CD14-positive monocyte (primary cell): ENCODE results near the gene SLF2. TPM values are rescaled to one million over a fixed set of nuclear protein-coding genes. Genes with fewer than 3 reads are reported as not detected.

ENCODE experiments used
- DNase-seq, 3 donors: peaks; one replicate each; pipeline ENCODE4 v3.0.0-alpha.2; 2011 to 2022
- H2AFZ ChIP-seq: 2 replicates; pipeline ENCODE4 v1.6.0; 2012; ENCODE audit warnings: mild to moderate bottlenecking, low read depth, low read length, inconsistent platforms; ENCODE audit not compliant: insufficient read depth, poor library complexity, severe bottlenecking
- H3K27ac ChIP-seq, 2 donors: 1 replicate in 1 of 2; 2 replicates in 1 of 2; pipeline ENCODE4 v1.5.1; 2012 to 2013; ENCODE audit warnings: low read length in 2 of 2, control low read depth in 1 of 2, inconsistent platforms in 1 of 2, low read depth in 1 of 2, mild to moderate bottlenecking in 1 of 2
- H3K27me3 ChIP-seq, 2 donors: one replicate each; pipeline versions ENCODE4 v1.6.0 to v1.6.1; 2011 to 2013; ENCODE audit warnings: low read length in 2 of 2; ENCODE audit not compliant: control insufficient read depth in 2 of 2, insufficient read depth in 2 of 2
- H3K36me3 ChIP-seq, 2 donors: replicated peaks in 1 of 2; 1 replicate in 1 of 2; 2 replicates in 1 of 2; pipeline versions ENCODE4 v1.5.1 to v1.6.1; 2012 to 2013; ENCODE audit warnings: low read length in 2 of 2, control low read depth in 1 of 2, inconsistent platforms in 1 of 2, mild to moderate bottlenecking in 1 of 2; ENCODE audit not compliant: insufficient read depth in 2 of 2, control insufficient read depth in 1 of 2
- H3K4me1 ChIP-seq, 2 donors: 1 replicate in 1 of 2; 2 replicates in 1 of 2; pipeline versions ENCODE4 v1.5.1 to v1.6.1; 2012 to 2013; ENCODE audit warnings: low read length in 2 of 2, control low read depth in 1 of 2, inconsistent platforms in 1 of 2, mild to moderate bottlenecking in 1 of 2, moderate library complexity in 1 of 2; ENCODE audit not compliant: insufficient read depth in 2 of 2, control insufficient read depth in 1 of 2
- H3K4me2 ChIP-seq: replicated peaks from 2 replicates; pipeline ENCODE3; 2012; ENCODE audit warnings: low read length, moderate library complexity, mild to moderate bottlenecking; ENCODE audit not compliant: poor library complexity, severe bottlenecking; ENCODE audit errors: extremely low read depth
- H3K4me3 ChIP-seq, 3 experiments: fragments of 200-600 bp in 1 of 3; sonication (generic) in 1 of 3; replicated peaks in 1 of 3; 1 replicate in 2 of 3; 2 replicates in 1 of 3; pipeline ENCODE4 v1.5.1; 2011 to 2013; ENCODE audit warnings: low read length in 3 of 3, mild to moderate bottlenecking in 3 of 3, control low read depth in 2 of 3, low read depth in 2 of 3, inconsistent platforms in 1 of 3, moderate library complexity in 1 of 3
- H3K79me2 ChIP-seq: 2 replicates; pipeline ENCODE4 v1.6.0; 2012; ENCODE audit warnings: mild to moderate bottlenecking, control low read depth, inconsistent platforms, low read length, moderate library complexity; ENCODE audit not compliant: insufficient read depth
- H3K9ac ChIP-seq: 2 replicates; pipeline ENCODE4 v1.6.0; 2017; ENCODE audit warnings: low read length, mild to moderate bottlenecking; ENCODE audit not compliant: insufficient read depth, poor library complexity, severe bottlenecking
- H3K9me3 ChIP-seq, 2 donors: replicated peaks in 1 of 2; 1 replicate in 1 of 2; 2 replicates in 1 of 2; pipeline versions ENCODE4 v1.5.1 to v1.6.1; 2012 to 2013; ENCODE audit warnings: low read length in 2 of 2, control low read depth in 1 of 2; ENCODE audit not compliant: control insufficient read depth in 1 of 2, insufficient read depth in 1 of 2
- H4K20me1 ChIP-seq: 2 replicates; pipeline ENCODE4 v1.6.0; 2012; ENCODE audit warnings: mild to moderate bottlenecking, low read length, control low read depth, moderate library complexity; ENCODE audit not compliant: insufficient read depth
- H3K27ac Mint-ChIP-seq, 7 donors: one replicate each; pipeline ENCODE4 v1.8.0; 2020; ENCODE audit warnings: mild to moderate bottlenecking in 7 of 7, mixed read lengths in 7 of 7, moderate library complexity in 6 of 7, inconsistent platforms in 2 of 7
- H3K27me3 Mint-ChIP-seq, 3 donors: one replicate each; pipeline ENCODE4 v1.8.0; 2021 to 2022; ENCODE audit warnings: low read depth in 3 of 3, mild to moderate bottlenecking in 3 of 3, mixed read lengths in 3 of 3, moderate library complexity in 3 of 3, inconsistent platforms in 1 of 3
- H3K36me3 Mint-ChIP-seq, 2 donors: one replicate each; pipeline ENCODE4 v1.8.0; 2020; ENCODE audit warnings: mixed read lengths in 2 of 2, inconsistent platforms in 1 of 2, mild to moderate bottlenecking in 1 of 2
- H3K4me1 Mint-ChIP-seq: one replicate; pipeline ENCODE4 v1.8.0; 2020; ENCODE audit warnings: mild to moderate bottlenecking, mixed read lengths
- H3K4me3 Mint-ChIP-seq, 2 donors: one replicate each; pipeline ENCODE4 v1.8.0; 2020; ENCODE audit warnings: mild to moderate bottlenecking in 2 of 2, mixed read lengths in 2 of 2, moderate library complexity in 1 of 2
- H3K9me3 Mint-ChIP-seq, 7 donors: one replicate each; pipeline ENCODE4 v1.8.0; 2020 to 2022; ENCODE audit warnings: mixed read lengths in 7 of 7, mild to moderate bottlenecking in 6 of 7, moderate library complexity in 6 of 7, inconsistent platforms in 2 of 7
- WGBS: methylation state at CpG from one replicate; pipeline ENCODE4 v1.1.5; 2013; ENCODE audit warnings: missing lambda C conversion rate; ENCODE audit not compliant: insufficient coverage; 5-methylcytosine and 5-hydroxymethylcytosine counted together
- intact Hi-C, 2 donors: fragments of 100-400 bp; cut with micrococcal nuclease; formaldehyde crosslinking; loops; one replicate each; pipeline versions ENCODE4 v1.15.0 to v1.15.1; 2023
- polyA plus RNA-seq, 3 donors: library from polyadenylated mRNA; depleted of rRNA in 1 of 3; unstranded in 2 of 3; stranded (reverse) in 1 of 3; fragments of 300-500 nt in 2 of 3; fragments of >200 nt in 1 of 3; fragmentation: Illumina TruSeq in 2 of 3; gene quantifications; 1 replicate in 2 of 3; 2 replicates in 1 of 3; pipeline ENCODE4 v1.2.3, GENCODE V29; 2012 to 2021
- TF ChIP-seq, protein P1 (sequence below): fragments of 200-600 bp; IDR thresholded peaks from one replicate; pipeline ENCODE4 v1.8.0; 2022; ENCODE audit warnings: antibody characterized with exemption, mild to moderate bottlenecking

SLF2 gene
- polyA plus RNA-seq, 3 donors, result 5.8 to 11.3 (median 6.4) TPM

GRCh38 chr10:100960251-100960650 is 47.5 kb downstream of the SLF2 start:
- no peak overlapping the region for H3K4me2 ChIP-seq
- peaks cover 2% of the 10 kb centered on the region for H3K4me1 Mint-ChIP-seq

DNA sequence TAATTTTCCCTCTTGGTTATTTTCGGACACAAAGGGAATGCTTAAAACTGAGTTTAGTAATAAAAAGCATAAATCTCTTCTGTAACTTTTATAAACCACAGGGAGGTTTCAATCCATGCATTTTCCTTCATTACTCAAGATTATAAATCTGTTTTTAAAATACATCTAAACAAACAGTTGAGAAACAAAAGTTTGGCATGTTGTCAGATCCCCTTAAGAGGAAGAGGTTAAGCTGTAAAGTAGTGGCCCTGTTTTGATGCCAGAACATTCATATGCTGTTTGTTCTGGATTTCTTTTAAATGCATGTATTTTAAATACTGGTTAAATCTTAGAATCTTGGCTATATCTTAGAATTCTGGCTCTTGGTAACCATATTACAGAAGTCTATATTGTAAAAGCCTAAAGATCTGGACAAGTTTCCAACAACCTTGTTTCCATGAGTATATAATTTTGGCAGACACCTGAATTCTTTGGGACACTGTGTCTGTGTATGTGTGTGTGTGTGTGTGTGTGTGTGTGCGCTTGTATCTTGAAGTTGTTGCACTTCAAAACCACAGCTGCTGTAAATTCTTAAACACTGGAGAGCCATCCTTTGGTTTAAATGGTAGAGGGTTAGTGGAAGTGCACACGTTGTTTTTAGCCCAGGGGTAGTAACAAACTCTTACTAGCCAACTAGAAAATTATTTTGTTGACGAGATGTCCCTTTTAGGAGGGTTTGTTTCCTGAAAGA is 49.8 kb downstream of the SLF2 start:
- Histone ChIP-seq H3K79me2 (no peaks in the 10 kb centered on the region), H3K9me3 (no peaks in the 10 kb centered on the region), H3K36me3 (peaks cover 66 to 85% of the 10 kb centered on the region in 2 donors), H4K20me1 (no peaks in the 10 kb centered on the region), H2AFZ (no peak overlapping the region), H3K4me3 (no peak overlapping the region), H3K4me2 (no peak overlapping the region), H3K9ac (no peak overlapping the region), H3K27ac (no peak overlapping the region), H3K27me3 (no peaks in the 10 kb centered on the region), H3K4me1 (no peaks in the 10 kb centered on the region)
- intact Hi-C loops, result no loop called here
- Mint-ChIP-seq H3K36me3 (peaks cover 60 to 70% of the 10 kb centered on the region in 2 donors), H3K4me3 (no peak overlapping the region), H3K4me1 (peaks cover 2% of the 10 kb centered on the region), H3K9me3 (no peaks in the 10 kb centered on the region), H3K27me3 (peaks cover 0 to 1% (median 0%) of the 10 kb centered on the region in 3 donors), H3K27ac (peak overlapping the region in 1 of 7 donors; percentile 62)
- TF ChIP-seq, protein P1, sequence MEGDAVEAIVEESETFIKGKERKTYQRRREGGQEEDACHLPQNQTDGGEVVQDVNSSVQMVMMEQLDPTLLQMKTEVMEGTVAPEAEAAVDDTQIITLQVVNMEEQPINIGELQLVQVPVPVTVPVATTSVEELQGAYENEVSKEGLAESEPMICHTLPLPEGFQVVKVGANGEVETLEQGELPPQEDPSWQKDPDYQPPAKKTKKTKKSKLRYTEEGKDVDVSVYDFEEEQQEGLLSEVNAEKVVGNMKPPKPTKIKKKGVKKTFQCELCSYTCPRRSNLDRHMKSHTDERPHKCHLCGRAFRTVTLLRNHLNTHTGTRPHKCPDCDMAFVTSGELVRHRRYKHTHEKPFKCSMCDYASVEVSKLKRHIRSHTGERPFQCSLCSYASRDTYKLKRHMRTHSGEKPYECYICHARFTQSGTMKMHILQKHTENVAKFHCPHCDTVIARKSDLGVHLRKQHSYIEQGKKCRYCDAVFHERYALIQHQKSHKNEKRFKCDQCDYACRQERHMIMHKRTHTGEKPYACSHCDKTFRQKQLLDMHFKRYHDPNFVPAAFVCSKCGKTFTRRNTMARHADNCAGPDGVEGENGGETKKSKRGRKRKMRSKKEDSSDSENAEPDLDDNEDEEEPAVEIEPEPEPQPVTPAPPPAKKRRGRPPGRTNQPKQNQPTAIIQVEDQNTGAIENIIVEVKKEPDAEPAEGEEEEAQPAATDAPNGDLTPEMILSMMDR, result no peak
- WGBS, result no CpG with 5 or more reads among the region's 4 CpGs
- DNase-seq, result no peak

More at GRCh38 chr10:100960251-100960650, 47.5 kb downstream of the SLF2 start:
- intact Hi-C loops, result no loop called here
- Histone ChIP-seq H3K79me2 (no peaks in the 10 kb centered on the region), H3K9ac (no peak overlapping the region), H3K27ac (no peak overlapping the region), H3K4me1 (no peaks in the 10 kb centered on the region), H3K4me3 (no peak overlapping the region), H2AFZ (no peak overlapping the region), H4K20me1 (no peaks in the 10 kb centered on the region), H3K27me3 (no peaks in the 10 kb centered on the region), H3K36me3 (peaks cover 77 to 89% of the 10 kb centered on the region in 2 donors), H3K9me3 (no peaks in the 10 kb centered on the region)
- Mint-ChIP-seq H3K36me3 (peaks cover 62 to 77% of the 10 kb centered on the region in 2 donors), H3K9me3 (no peaks in the 10 kb centered on the region), H3K4me3 (no peak overlapping the region), H3K27ac (peak overlapping the region in 2 of 7 donors; percentile 5 to 14), H3K27me3 (no peaks in the 10 kb centered on the region)
- TF ChIP-seq, protein P1, result no peak
- DNase-seq, result no peak
